Gastroesophageal sphincter (tissue), 4 donors: ENCODE data around the gene TTC7B. TPM values are rescaled to one million over a fixed set of nuclear protein-coding genes. Genes with fewer than 3 reads are reported as not detected.

ENCODE experiments used
- ATAC-seq: fragments of 150-250 bp; one replicate; pipeline ENCODE4 v1.9.1; 2016; ENCODE audit warnings: mild to moderate bottlenecking, moderate library complexity
- H3K27ac ChIP-seq, 4 donors: fragments of 200-600 bp; sonication (generic) in 3 of 4; 1 replicate in 3 of 4; 2 replicates in 1 of 4; pipeline ENCODE4 v1.5.1; 2016 to 2019
- H3K27me3 ChIP-seq: fragments of 200-600 bp; sonication (generic); one replicate; pipeline ENCODE4 v1.5.1; 2019
- H3K36me3 ChIP-seq, 2 donors: fragments of 200-600 bp; sonication (generic); one replicate each; pipeline ENCODE4 v1.5.1; 2019; ENCODE audit warnings: control low read depth in 1 of 2
- H3K4me1 ChIP-seq, 3 donors: fragments of 200-600 bp; sonication (generic); 1 replicate in 2 of 3; 2 replicates in 1 of 3; pipeline ENCODE4 v1.5.1; 2016 to 2019; ENCODE audit warnings: control low read depth in 2 of 3
- H3K4me3 ChIP-seq, 2 donors: fragments of 200-600 bp; sonication (generic); one replicate each; pipeline ENCODE4 v1.5.1; 2019; ENCODE audit warnings: mild to moderate bottlenecking in 1 of 2, moderate library complexity in 1 of 2
- H3K9me3 ChIP-seq, 3 donors: fragments of 200-600 bp; sonication (generic); one replicate each; pipeline ENCODE4 v1.5.1; 2017 to 2019; ENCODE audit warnings: control low read depth in 2 of 3
- EP300 ChIP-seq: sonication (generic); formaldehyde crosslinking; IDR thresholded peaks from one replicate; pipeline ENCODE4 v1.6.1; 2017; ENCODE audit warnings: antibody characterized with exemption, mild to moderate bottlenecking
- POLR2A ChIP-seq, 2 donors: fragments of 450-650 bp; IDR thresholded peaks; one replicate each; pipeline ENCODE4 v1.6.1; 2017; ENCODE audit warnings: antibody characterized with exemption in 2 of 2, mild to moderate bottlenecking in 2 of 2, moderate library complexity in 1 of 2
- POLR2AphosphoS5 ChIP-seq: sonication (generic); formaldehyde crosslinking; IDR thresholded peaks from one replicate; pipeline ENCODE4 v1.6.1; 2017; ENCODE audit warnings: antibody characterized with exemption
- WGBS, 2 donors: methylation state at CpG; one replicate each; pipeline ENCODE4 v1.1.5; 2018; ENCODE audit warnings: low coverage in 1 of 2; 5-methylcytosine and 5-hydroxymethylcytosine counted together
- total RNA-seq, 4 donors: library from RNA; depleted of rRNA; stranded (reverse); fragments of >200 nt; gene quantifications; one replicate each; pipeline ENCODE4 v1.1.0, GENCODE V29; 2016
- TF ChIP-seq, protein P1 (sequence below), 4 experiments: fragments of 200-600 bp in 2 of 4; fragments of 450-650 bp in 2 of 4; sonication (generic) in 1 of 4; IDR thresholded peaks; one replicate each; pipeline ENCODE4 v1.5.1; 2017 to 2019; ENCODE audit warnings: antibody characterized with exemption in 4 of 4, mild to moderate bottlenecking in 2 of 4, moderate library complexity in 2 of 4

Gene TTC7B
- total RNA-seq, 4 donors from 2014 or later = 59.0 to 170 (median 64.1) TPM

DNA sequence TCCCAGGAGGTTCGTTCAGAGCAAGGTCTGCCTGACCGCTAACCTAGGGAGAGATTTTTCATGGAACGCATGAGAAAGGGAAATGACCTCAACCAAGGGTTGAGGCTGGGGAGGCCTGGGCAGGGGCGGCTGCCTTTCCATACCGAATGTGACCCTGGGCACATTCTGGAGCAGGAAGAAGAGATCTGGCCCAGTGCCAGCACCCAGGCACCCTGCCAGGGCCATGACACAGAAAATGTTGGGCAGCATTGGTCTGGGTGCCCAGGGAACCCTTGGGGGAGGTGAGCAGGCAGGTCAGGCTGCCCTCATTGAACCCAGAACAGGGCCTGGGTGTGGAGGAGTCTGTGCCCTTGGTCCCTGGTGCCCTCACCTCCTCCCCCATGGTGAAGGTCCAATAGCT lies 312.6 kb downstream of the TTC7B start:
- H3K27me3 ChIP-seq = no peaks in the 10 kb centered on the region
- no peak overlapping the region for H3K4me3 ChIP-seq
- no peak overlapping the region for H3K27ac ChIP-seq
- WGBS, 2 donors = 21% methylated on average over 2 of the region's 5 CpGs; no CpG with 5 or more reads in 1 of the 2 donors
- no peaks in the 10 kb centered on the region for H3K9me3 ChIP-seq
- TF ChIP-seq POLR2AphosphoS5 (no peak), POLR2A (IDR thresholded peaks at IDR 0.05) (no peak), EP300 (no peak)
- TF ChIP-seq, protein P1, sequence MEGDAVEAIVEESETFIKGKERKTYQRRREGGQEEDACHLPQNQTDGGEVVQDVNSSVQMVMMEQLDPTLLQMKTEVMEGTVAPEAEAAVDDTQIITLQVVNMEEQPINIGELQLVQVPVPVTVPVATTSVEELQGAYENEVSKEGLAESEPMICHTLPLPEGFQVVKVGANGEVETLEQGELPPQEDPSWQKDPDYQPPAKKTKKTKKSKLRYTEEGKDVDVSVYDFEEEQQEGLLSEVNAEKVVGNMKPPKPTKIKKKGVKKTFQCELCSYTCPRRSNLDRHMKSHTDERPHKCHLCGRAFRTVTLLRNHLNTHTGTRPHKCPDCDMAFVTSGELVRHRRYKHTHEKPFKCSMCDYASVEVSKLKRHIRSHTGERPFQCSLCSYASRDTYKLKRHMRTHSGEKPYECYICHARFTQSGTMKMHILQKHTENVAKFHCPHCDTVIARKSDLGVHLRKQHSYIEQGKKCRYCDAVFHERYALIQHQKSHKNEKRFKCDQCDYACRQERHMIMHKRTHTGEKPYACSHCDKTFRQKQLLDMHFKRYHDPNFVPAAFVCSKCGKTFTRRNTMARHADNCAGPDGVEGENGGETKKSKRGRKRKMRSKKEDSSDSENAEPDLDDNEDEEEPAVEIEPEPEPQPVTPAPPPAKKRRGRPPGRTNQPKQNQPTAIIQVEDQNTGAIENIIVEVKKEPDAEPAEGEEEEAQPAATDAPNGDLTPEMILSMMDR (IDR thresholded peaks at IDR 0.05) = no peak
- no peaks in the 10 kb centered on the region for H3K36me3 ChIP-seq
- no peak for ATAC-seq
- no peaks in the 10 kb centered on the region for H3K4me1 ChIP-seq

DNA sequence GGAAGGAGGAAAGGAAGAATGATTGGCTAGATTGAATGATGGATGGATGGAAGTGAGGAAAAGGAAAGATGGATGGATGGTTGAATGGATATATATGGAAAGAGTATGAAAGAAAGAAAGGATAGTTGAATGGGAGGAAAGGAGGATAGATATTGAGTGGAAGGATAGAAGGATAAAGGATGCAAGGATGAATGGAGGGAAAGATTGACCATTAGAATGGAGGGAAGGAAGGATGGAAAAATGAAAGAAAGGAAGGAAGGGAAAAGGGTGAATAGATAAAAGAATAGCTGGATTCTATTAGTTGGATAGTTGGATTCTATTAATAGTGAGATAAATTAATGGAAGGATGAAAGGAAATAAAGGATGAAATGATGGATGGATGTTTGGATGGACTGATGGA lies 313.5 kb downstream of the TTC7B start:
- Histone ChIP-seq H3K36me3 (no peaks in the 10 kb centered on the region), H3K4me1 (no peaks in the 10 kb centered on the region), H3K4me3 (no peak overlapping the region), H3K27me3 (no peaks in the 10 kb centered on the region), H3K27ac (no peak overlapping the region), H3K9me3 (no peaks in the 10 kb centered on the region)
- ATAC-seq = no peak
- TF ChIP-seq EP300 (no peak), POLR2AphosphoS5 (no peak), POLR2A (IDR thresholded peaks at IDR 0.05) (no peak)
- TF ChIP-seq, protein P1 (IDR thresholded peaks at IDR 0.05) = no peak

DNA sequence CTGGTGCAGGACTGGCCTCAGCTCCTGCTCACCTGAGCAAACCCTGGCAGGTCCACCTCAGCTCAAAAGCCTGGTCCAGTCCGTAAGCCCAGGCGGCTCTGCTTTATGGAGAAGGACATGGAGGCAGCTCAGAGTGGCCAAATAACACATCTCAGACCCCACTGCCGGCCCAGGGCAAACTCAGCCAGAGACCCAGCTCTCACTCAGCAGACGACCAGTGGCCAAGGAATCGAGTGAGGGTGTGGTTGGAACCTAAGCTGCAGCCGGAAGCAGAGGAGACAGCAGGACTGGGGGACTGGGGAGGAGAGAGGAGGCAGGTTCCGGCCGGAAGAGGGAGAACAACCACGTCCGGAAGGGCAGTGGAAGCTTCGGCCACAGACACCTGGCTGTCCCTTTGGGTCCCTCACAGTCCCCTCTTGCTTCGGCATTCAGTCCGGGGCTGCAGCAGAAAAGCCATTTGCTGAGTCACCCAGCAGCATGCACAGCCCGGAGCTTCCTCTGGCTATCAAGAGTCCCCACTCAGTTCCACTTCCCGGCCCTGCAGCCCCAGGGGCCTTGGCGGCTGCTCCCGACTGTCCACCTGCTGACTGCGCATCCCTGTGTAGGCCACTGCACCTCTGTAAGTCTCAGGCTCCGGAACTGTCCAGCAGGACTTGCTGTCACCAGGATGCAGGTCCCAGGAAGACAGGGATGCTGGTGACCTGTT lies 315.4 kb downstream of the TTC7B start:
- no peak for TF ChIP-seq POLR2AphosphoS5
- TF ChIP-seq EP300 = no peak
- TF ChIP-seq, protein P1 (IDR thresholded peaks at IDR 0.05) = no peak
- no peak for TF ChIP-seq POLR2A (IDR thresholded peaks at IDR 0.05)
- Histone ChIP-seq H3K27ac (no peak overlapping the region), H3K27me3 (no peaks in the 10 kb centered on the region), H3K9me3 (no peaks in the 10 kb centered on the region), H3K4me3 (no peak overlapping the region), H3K36me3 (no peaks in the 10 kb centered on the region), H3K4me1 (no peaks in the 10 kb centered on the region)
- no peak for ATAC-seq
- 82 to 88% methylated on average over 5 of the region's 19 CpGs for WGBS, 2 donors

DNA sequence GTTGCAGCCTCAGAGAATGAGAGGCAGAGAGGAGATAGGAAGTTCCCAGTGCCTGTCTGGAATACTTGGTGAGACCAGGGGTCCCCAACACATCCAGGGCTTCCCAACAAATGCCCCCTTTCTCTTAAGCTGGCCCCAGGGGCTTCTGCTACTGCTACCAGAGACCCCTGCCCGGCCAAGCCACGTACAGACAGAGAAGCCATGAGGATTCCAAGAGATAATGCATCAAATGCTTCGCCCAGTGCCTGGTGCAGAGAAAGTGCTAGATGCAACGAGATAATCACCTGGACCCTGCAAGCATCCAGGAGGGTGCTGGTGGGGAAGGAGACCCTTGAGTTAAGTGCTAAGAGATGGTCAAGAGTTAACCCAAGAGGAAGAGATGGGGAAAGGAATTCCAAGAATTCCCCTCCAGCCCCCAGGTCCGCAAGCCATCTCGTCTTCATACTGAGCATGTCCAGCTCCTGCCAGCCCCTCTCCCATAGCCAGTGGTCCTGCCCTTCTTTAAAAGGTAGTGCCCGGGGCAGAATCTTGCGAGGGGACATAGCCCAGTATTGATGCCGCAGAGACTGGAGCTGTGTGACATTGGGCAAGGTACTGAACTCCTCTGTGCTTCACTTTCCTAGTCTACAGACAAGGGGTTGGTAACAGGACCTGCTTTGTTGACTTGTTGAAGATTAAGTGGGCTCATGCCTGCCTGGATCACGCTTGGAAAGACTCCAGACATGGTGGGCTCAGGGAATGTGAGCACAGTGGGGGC lies 316.1 kb downstream of the TTC7B start:
- WGBS, 2 donors = 60 to 85% methylated on average over 2 to 4 of the region's 10 CpGs
- Histone ChIP-seq H3K4me1 (no peaks in the 10 kb centered on the region), H3K9me3 (no peaks in the 10 kb centered on the region), H3K27ac (no peak overlapping the region), H3K4me3 (no peak overlapping the region), H3K36me3 (no peaks in the 10 kb centered on the region), H3K27me3 (no peaks in the 10 kb centered on the region)
- TF ChIP-seq, protein P1 (IDR thresholded peaks at IDR 0.05) = no peak
- TF ChIP-seq POLR2AphosphoS5 (no peak), POLR2A (IDR thresholded peaks at IDR 0.05) (no peak), EP300 (no peak)
- no peak for ATAC-seq

DNA sequence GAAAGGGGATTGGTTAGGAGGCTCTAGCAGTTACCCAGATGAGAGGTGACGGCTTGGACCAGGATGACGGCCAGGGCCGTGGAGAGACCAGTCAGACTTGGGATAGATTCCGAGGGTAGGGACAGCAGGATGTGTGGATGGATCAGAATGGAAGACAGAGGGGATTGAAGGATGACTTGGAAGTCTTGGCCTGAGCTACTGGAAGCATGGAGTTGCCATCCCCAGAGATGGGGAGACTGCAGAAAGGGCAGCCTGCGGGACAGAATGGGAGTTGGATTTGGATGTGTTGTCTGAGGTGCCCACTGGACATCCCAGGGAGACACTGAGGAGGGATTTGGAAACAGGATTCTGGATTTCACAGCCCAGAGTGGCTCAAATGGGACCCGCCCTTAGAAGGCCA lies 317.1 kb downstream of the TTC7B start:
- H3K27me3 ChIP-seq = no peaks in the 10 kb centered on the region
- H3K27ac ChIP-seq = no peak overlapping the region
- H3K36me3 ChIP-seq = no peaks in the 10 kb centered on the region
- H3K4me3 ChIP-seq = no peak overlapping the region
- TF ChIP-seq, protein P1 (IDR thresholded peaks at IDR 0.05) = no peak
- TF ChIP-seq EP300 = no peak
- no peak for TF ChIP-seq POLR2AphosphoS5
- TF ChIP-seq POLR2A (IDR thresholded peaks at IDR 0.05) = no peak
- H3K9me3 ChIP-seq = no peaks in the 10 kb centered on the region
- no peak for ATAC-seq
- H3K4me1 ChIP-seq = no peaks in the 10 kb centered on the region
- 90 to 96% methylated on average over 4 to 5 of the region's 6 CpGs for WGBS, 2 donors
